ENCODE data around the gene DPCD.

DPCD gene

GRCh38 chr10:101639141-101639900, 51.2 kb downstream of the DPCD start:
- no peak for TF ChIP-seq CTCF (IDR thresholded peaks at IDR 0.05; ENCODE audit: low read depth, low read length, missing control alignments)
- DNase-seq (ENCODE audit: extremely low read depth, low read depth): no peak
- no peak overlapping the region for H3K4me3 ChIP-seq (replicated peaks; ENCODE audit: low read depth, low read length)

- no peak for DNase-seq (ENCODE audit: extremely low read depth, low read depth)
- H3K4me3 ChIP-seq (replicated peaks; ENCODE audit: low read depth, low read length): no peak overlapping the region
- no peak for TF ChIP-seq CTCF (IDR thresholded peaks at IDR 0.05; ENCODE audit: low read depth, low read length, missing control alignments)
Observed at GRCh38 chr10:101643546-101643945, 55.4 kb downstream of the DPCD start.

- H3K4me3 ChIP-seq (replicated peaks; ENCODE audit: low read depth, low read length): no peak overlapping the region
- DNase-seq (ENCODE audit: extremely low read depth, low read depth): no peak
- TF ChIP-seq CTCF (IDR thresholded peaks at IDR 0.05; ENCODE audit: low read depth, low read length, missing control alignments): no peak
Observed at GRCh38 chr10:101644002-101644401, 55.9 kb downstream of the DPCD start.

GRCh38 chr10:101645659-101646058, 57.5 kb downstream of the DPCD start:
- H3K4me3 ChIP-seq (replicated peaks; ENCODE audit: low read depth, low read length): no peak overlapping the region
- DNase-seq (ENCODE audit: extremely low read depth, low read depth): no peak
- no peak for TF ChIP-seq CTCF (IDR thresholded peaks at IDR 0.05; ENCODE audit: low read depth, low read length, missing control alignments)

- no peak overlapping the region for H3K4me3 ChIP-seq (replicated peaks; ENCODE audit: low read depth, low read length)
- no peak for TF ChIP-seq CTCF (IDR thresholded peaks at IDR 0.05; ENCODE audit: low read depth, low read length, missing control alignments)
- DNase-seq (ENCODE audit: extremely low read depth, low read depth): no peak
Observed at GRCh38 chr10:101646364-101646763, 58.2 kb downstream of the DPCD start.

GRCh38 chr10:101647255-101647654, 59.1 kb downstream of the DPCD start:
- H3K4me3 ChIP-seq (replicated peaks; ENCODE audit: low read depth, low read length): no peak overlapping the region
- DNase-seq (ENCODE audit: extremely low read depth, low read depth): no peak
- TF ChIP-seq CTCF (IDR thresholded peaks at IDR 0.05; ENCODE audit: low read depth, low read length, missing control alignments): no peak
